ENCODE measurements around the gene HOXA3. TPM values are rescaled to one million over a fixed set of nuclear protein-coding genes. Genes with fewer than 3 reads are reported as not detected.

The HOXA3 gene
- total and polyA plus RNA-seq, 10 of the 15 experiments (the other 5 are each of a cell fraction or from before 2014, with no cell fraction given) = 0.05 TPM; not detected in 9

- TF ChIP-seq NR2C1 (IDR thresholded peaks at IDR 0.05) = peak; percentile 57; the same call in 1 of the 2 replicates
Observed at GRCh38 chr7:27083646-27084045, 68.7 kb downstream of the HOXA3 start (continued).

GRCh38 chr7:27082171-27082570, 70.2 kb downstream of the HOXA3 start:
- Histone ChIP-seq H2AFZ (ENCODE audit: control insufficient read depth, low read depth, low read length) (no peak overlapping the region), H3K4me2 (ENCODE audit: control insufficient read depth, insufficient read depth) (no peak overlapping the region), H3K27ac (ENCODE audit: control insufficient read depth, insufficient read depth) (no peak overlapping the region), H3K9me3 (replicated peaks; ENCODE audit: control insufficient read depth, insufficient read depth, low read length) (no peaks in the 10 kb centered on the region), H3K36me3 (ENCODE audit: control insufficient read depth in 2 of 2, insufficient read depth in 2 of 2, low read length in 1 of 2) (no peaks in the 10 kb centered on the region), H3K79me2 (ENCODE audit: control insufficient read depth, insufficient read depth, low read length) (no peaks in the 10 kb centered on the region), H3K9ac (ENCODE audit: control insufficient read depth, insufficient read depth, low read length) (no peak overlapping the region), H3K27me3 (replicated peaks in 1 of 2; ENCODE audit: control insufficient read depth in 2 of 2, insufficient read depth in 2 of 2, low read length in 1 of 2) (no peaks in the 10 kb centered on the region), H3K4me3 (no peak overlapping the region), H3K4me1 (ENCODE audit: control insufficient read depth, insufficient read depth, low read length) (no peaks in the 10 kb centered on the region), H4K20me1 (ENCODE audit: control insufficient read depth, insufficient read depth) (no peaks in the 10 kb centered on the region)
- intact Hi-C loops (cut with micrococcal nuclease; ENCODE audit: unreplicated experiment) = no loop called here
- RAD21 ChIA-PET (ENCODE audit: unreplicated experiment) = interaction anchor here (1.1 to 3.4 kb wide), 5 partner anchors 11 to 219 kb away, joined by 3 to 24 read pairs (median 9); partner anchors contain the start of gene HOXA1
- DNase-seq (ENCODE audit: low read depth, low spot score) = no peak
- no peak for TF ChIP-seq MYC (IDR thresholded peaks at IDR 0.05; ENCODE audit: insufficient read depth, insufficient read length, insufficient replicate concordance, low read length, severe bottlenecking)
- no peak for TF ChIP-seq TARDBP (IDR thresholded peaks at IDR 0.05; ENCODE audit: borderline replicate concordance)
- TF ChIP-seq MLLT1 (IDR thresholded peaks at IDR 0.05) = no peak
- TF ChIP-seq STAT3 (IDR thresholded peaks at IDR 0.05; ENCODE audit: low read depth, low read length) = no peak
- TF ChIP-seq NR2C1 (IDR thresholded peaks at IDR 0.05) = no peak
- no peak for TF ChIP-seq ZZZ3 (IDR thresholded peaks at IDR 0.05; ENCODE audit: control insufficient read depth, insufficient read length, low read depth)
- no peak for TF ChIP-seq CTCF (IDR thresholded peaks at IDR 0.05 in 2 of 3, conservative IDR thresholded peaks at IDR 0.05 in 1 of 3; ENCODE audit: control insufficient read depth in 2 of 3, extremely low read depth in 1 of 3, insufficient read depth in 1 of 3, low read depth in 3 of 3, low read length in 3 of 3)
- no peak for TF ChIP-seq ASH2L (IDR thresholded peaks at IDR 0.05; ENCODE audit: borderline replicate concordance, low read depth)
- no peak for TF ChIP-seq BHLHE40 (IDR thresholded peaks at IDR 0.05; ENCODE audit: borderline replicate concordance in 1 of 2, low read depth in 2 of 2, low read length in 1 of 2)
- TF ChIP-seq IKZF1 (conservative IDR thresholded peaks at IDR 0.05) = no peak
- no peak for TF ChIP-seq CREM (IDR thresholded peaks at IDR 0.05; ENCODE audit: low read depth)
- TF ChIP-seq RAD51 (IDR thresholded peaks at IDR 0.05) = no peak
- TF ChIP-seq JUND (IDR thresholded peaks at IDR 0.05; ENCODE audit: low read depth, low read length) = no peak
- TF ChIP-seq ELK1 (IDR thresholded peaks at IDR 0.05; ENCODE audit: low read depth, low read length) = no peak
- no peak for TF ChIP-seq PKNOX1 (IDR thresholded peaks at IDR 0.05)
- TF ChIP-seq ZNF384 (IDR thresholded peaks at IDR 0.05; ENCODE audit: borderline replicate concordance, low read depth, low read length) = no peak
- no peak for TF ChIP-seq MXI1 (IDR thresholded peaks at IDR 0.05; ENCODE audit: low read depth, low read length)
- in situ Hi-C loops (cut with MboI) = no loop called here
- ATAC-seq = no peak
- 32% methylated on average over 1 of the region's 1 CpG for WGBS (ENCODE audit: insufficient coverage, insufficient replicate concordance, low lambda C conversion rate, missing lambda C conversion rate)
- FAIRE-seq = no peak
- SMC1A ChIA-PET (ENCODE audit: uncharacterized antibody, unreplicated experiment) = interaction anchor here (0.9 to 6.5 kb wide), 11 partner anchors 9 to 221 kb away, joined by 3 to 110 read pairs (median 4); partner anchors contain the start of gene HOXA1
- no TSS peak for BruUV-seq (replicated peaks)
- CTCF ChIA-PET = interaction anchor here (0.5 to 3.1 kb wide), 3 partner anchors 11 to 1543 kb away, joined by 3 to 18 read pairs (median 3); no protein-coding TSS in a partner anchor
- POLR2A ChIA-PET = interaction anchor here (0.6 to 2.7 kb wide), 4 partner anchors 11 to 131 kb away, joined by 4 to 10 read pairs (median 7); no protein-coding TSS in a partner anchor

Measured in GM12878 (cell line).